Smooth muscle cell of the brain vasculature (primary cell): Measurements from ENCODE around the gene WDR45B.
"Not testable (repeated sequence)": the region's sequence is repeated elsewhere in the genome, so short reads cannot be mapped to it uniquely, and the experiment has no call there.

Experiments
- DNase-seq: peaks from one replicate; pipeline ENCODE4 v3.0.0-alpha.2; 2012; ENCODE audit warnings: low read depth, low spot score

The WDR45B gene

GRCh38 chr17:82583720-82584234 lies 64.5 kb downstream of the WDR45B start:
- no peak for DNase-seq

GRCh38 chr17:82582709-82583108 lies 65.5 kb downstream of the WDR45B start:
- DNase-seq, result no peak

DNA sequence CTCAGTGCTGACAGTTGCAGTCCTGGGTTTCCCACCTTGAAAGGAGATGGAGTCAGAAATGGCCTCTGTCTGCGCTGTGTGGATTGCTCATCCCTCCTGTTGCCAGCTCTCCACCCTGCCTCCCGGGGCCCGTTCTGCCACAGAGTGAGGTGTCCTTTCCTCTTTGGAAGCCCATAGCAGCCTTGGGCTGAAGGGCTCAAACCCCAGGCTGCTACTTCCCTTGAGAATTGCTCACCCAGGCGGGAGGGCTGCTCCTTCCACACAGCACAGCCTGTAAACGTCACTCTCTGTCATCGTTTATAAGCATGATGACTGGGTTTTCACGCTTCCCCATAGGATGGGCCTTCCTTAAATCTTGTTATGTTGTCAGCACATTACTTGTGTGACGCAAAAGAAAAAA lies 66.0 kb downstream of the WDR45B start:
- DNase-seq, result no peak

DNA sequence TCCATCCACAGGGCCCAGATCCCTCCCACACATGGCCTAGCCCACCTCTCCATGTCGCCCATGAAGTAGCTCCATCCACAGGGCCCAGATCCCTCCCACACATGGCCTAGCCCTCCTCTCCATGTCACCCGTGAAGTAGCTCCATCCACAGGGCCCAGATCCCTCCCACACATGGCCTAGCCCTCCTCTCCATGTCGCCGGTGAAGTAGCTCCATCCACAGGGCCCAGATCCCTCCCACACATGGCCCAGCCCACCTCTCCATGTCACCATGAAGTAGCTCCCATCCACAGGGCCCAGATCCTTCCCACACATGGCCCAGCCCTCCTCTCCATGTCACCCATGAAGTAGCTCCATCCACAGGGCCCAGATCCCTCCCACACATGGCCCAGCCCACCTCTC lies 68.3 kb downstream of the WDR45B start:
- DNase-seq, result not testable (repeated sequence)

GRCh38 chr17:82577300-82577699 lies 70.9 kb downstream of the WDR45B start:
- no peak for DNase-seq

DNA sequence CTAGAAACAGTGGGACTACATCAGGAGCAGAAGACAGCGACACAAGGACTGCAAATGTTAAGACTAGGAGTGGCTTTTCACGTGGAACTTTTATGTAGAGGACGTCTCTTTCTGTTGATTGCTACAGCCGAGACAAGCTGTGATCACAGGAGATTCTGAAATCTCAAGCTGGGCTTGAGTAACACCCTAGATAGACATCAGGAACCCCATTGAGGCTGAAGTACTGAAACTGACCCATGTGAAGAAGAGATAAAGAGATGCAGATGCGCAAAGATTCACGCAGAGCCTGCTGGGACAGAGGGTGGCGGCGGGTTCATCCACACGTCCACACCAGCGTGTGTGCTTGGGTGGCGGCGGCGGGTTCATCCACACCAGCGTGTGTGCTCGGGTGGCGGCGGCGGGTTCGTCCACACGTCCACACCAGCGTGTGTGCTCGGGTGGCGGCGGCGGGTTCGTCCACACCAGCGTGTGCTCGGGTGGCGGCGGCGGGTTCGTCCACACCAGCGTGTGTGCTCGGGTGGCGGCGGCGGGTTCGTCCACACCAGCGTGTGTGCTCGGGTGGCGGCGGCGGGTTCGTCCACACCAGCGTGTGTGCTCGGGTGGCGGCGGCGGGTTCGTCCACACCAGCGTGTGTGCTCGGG lies 72.5 kb downstream of the WDR45B start:
- not testable (repeated sequence) for DNase-seq

- DNase-seq, result no peak
Measured at GRCh38 chr17:82574041-82574440, 74.2 kb downstream of the WDR45B start.

DNA sequence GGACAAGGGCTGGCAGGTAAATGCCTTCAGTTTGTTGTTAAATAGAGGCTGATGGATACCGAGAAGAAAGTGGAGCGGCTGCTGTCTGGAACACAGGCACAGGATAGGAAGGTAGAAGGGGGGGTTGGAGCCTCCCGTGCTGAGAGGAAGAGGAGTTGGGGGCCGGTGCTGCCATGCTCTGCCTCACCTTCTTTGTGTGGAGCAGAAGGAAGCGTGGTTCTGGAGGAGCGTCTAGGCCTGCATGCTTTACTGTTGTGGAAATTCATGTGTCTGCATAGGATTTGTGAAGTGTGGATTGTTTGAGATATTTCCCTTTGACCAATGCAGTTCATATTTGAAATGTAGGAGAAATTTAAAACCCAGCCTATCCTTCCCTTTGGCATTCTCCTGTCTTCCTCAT lies 76.4 kb downstream of the WDR45B start:
- DNase-seq, result no peak

- DNase-seq, result no peak
Measured at GRCh38 chr17:82570277-82570676, 78.0 kb downstream of the WDR45B start.

- no peak for DNase-seq
Measured at GRCh38 chr17:82569621-82570020, 78.6 kb downstream of the WDR45B start.

GRCh38 chr17:82568997-82569393 lies 79.2 kb downstream of the WDR45B start:
- DNase-seq, result no peak

GRCh38 chr17:82567286-82567685 lies 81.0 kb downstream of the WDR45B start:
- no peak for DNase-seq

- no peak for DNase-seq
Measured at GRCh38 chr17:82566129-82566960, 81.9 kb downstream of the WDR45B start.

DNA sequence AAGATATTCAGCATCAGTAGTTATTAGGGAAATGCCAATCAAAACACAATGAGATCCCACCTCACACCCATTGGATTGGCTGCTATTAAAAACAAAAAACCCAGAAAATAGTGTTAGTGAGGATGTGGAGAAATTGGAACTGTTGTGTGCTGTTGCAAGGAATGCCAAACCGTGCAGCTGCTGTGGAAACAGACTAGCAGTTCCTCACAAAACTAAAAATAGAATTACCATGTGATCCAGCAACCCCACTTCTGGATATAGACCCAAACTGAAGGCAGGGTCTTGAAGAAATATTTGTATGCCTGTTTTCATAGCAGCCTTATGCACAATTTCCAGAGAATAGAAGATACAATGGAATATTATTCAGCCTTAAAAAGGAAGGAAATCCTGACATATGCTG lies 82.7 kb downstream of the WDR45B start:
- DNase-seq, result no peak
